GM12878 (cell line): ENCODE results near the gene MPHOSPH8. TPM values are rescaled to one million over a fixed set of nuclear protein-coding genes. Genes with fewer than 3 reads are reported as not detected.

Experiments
- ATAC-seq: fragments of 200-7000 bp; cut with Tn5 transposase; 3 replicates; pipeline ENCODE4 v1.9.1; 2020; ENCODE audit warnings: mild to moderate bottlenecking, moderate library complexity
- BruUV-seq: library from RNA; stranded (reverse); fragments of 400-500 nt; replicated peaks from 2 replicates; lab custom pipeline; 2021; lab: Mats Ljungman, UMichigan
- CTCF ChIA-PET: fragments of 300-600 bp; sonication (Branson Sonifier 250); formaldehyde crosslinking; extraction: SDS; loops from one replicate; lab custom pipeline; 2021; ENCODE audit warnings: inconsistent platforms; lab: Yijun Ruan, JAX
- POLR2A ChIA-PET: fragments of 350-600 bp; formaldehyde crosslinking; extraction: SDS; loops from one replicate; lab custom pipeline; 2021; ENCODE audit warnings: inconsistent platforms; lab: Charles Lee
- RAD21 ChIA-PET: fragments of 300-600 bp; sonication (Branson Sonifier 250); formaldehyde crosslinking; loops from one replicate; lab custom pipeline; 2023; ENCODE audit warnings: antibody characterized with exemption; ENCODE audit not compliant: unreplicated experiment; lab: Charles Lee
- SMC1A ChIA-PET: fragments of 300-600 bp; sonication (Branson Sonifier 250); formaldehyde crosslinking; loops from one replicate; lab custom pipeline; 2023; ENCODE audit not compliant: unreplicated experiment, uncharacterized antibody; lab: Charles Lee
- DNase-seq: peaks from one replicate; pipeline ENCODE4 v3.0.0-alpha.2; 2011; ENCODE audit warnings: low read depth, low spot score
- FAIRE-seq: peaks from 3 replicates; lab custom pipeline; 2011; peaks lifted over from hg19 to GRCh38; lab: Jason Lieb, UNC
- H2AFZ ChIP-seq: 2 replicates; pipeline ENCODE4 v1.6.0; 2011; ENCODE audit warnings: low read depth, low read length, control low read depth; ENCODE audit not compliant: control insufficient read depth
- H3K27ac ChIP-seq: 2 replicates; pipeline ENCODE4 v1.5.1; 2011; ENCODE audit warnings: control low read depth; ENCODE audit not compliant: control insufficient read depth, insufficient read depth
- H3K27me3 ChIP-seq, 2 experiments: replicated peaks in 1 of 2; 2 replicates each; pipeline versions ENCODE4 v1.6.0 to v1.6.1; 2011; ENCODE audit warnings: low read length in 1 of 2; ENCODE audit not compliant: control insufficient read depth in 2 of 2, insufficient read depth in 2 of 2
- H3K36me3 ChIP-seq, 2 experiments: 2 replicates each; pipeline ENCODE4 v1.5.1; 2011; ENCODE audit warnings: low read length in 1 of 2; ENCODE audit not compliant: control insufficient read depth in 2 of 2, insufficient read depth in 2 of 2
- H3K4me1 ChIP-seq: 2 replicates; pipeline ENCODE4 v1.6.1; 2011; ENCODE audit warnings: mild to moderate bottlenecking, low read length, moderate library complexity, mixed read lengths; ENCODE audit not compliant: control insufficient read depth, insufficient read depth
- H3K4me2 ChIP-seq: 2 replicates; pipeline ENCODE4 v1.6.0; 2011; ENCODE audit warnings: control low read depth; ENCODE audit not compliant: control insufficient read depth, insufficient read depth
- H3K4me3 ChIP-seq: fragments of 200-600 bp; sonication (generic); 2 replicates; pipeline ENCODE4 v1.5.1; 2016
- H3K79me2 ChIP-seq: 2 replicates; pipeline ENCODE4 v1.6.0; 2011; ENCODE audit warnings: low read length; ENCODE audit not compliant: control insufficient read depth, insufficient read depth
- H3K9ac ChIP-seq: 2 replicates; pipeline ENCODE4 v1.8.0; 2011; ENCODE audit warnings: low read length, control low read depth, mixed read lengths; ENCODE audit not compliant: control insufficient read depth, insufficient read depth
- H3K9me3 ChIP-seq: replicated peaks from 3 replicates; pipeline ENCODE4 v1.5.1; 2011; ENCODE audit warnings: mild to moderate bottlenecking, low read length; ENCODE audit not compliant: control insufficient read depth, insufficient read depth
- H4K20me1 ChIP-seq: 2 replicates; pipeline ENCODE4 v1.6.0; 2011; ENCODE audit not compliant: control insufficient read depth, insufficient read depth
- BHLHE40 ChIP-seq, 2 experiments: fragments of 450-650 bp in 1 of 2; IDR thresholded peaks; 2 replicates each; pipeline ENCODE4 v1.6.1; 2011 to 2017; ENCODE audit warnings: low read depth in 2 of 2, borderline replicate concordance in 1 of 2, improper control_type of control experiment in 1 of 2, low read length in 1 of 2, mild to moderate bottlenecking in 1 of 2
- BRCA1 ChIP-seq: IDR thresholded peaks from 2 replicates; pipeline ENCODE4 v1.6.1; 2011; ENCODE audit warnings: low read depth, low read length, improper control_type of control experiment
- CHD4 ChIP-seq: fragments of 200-600 bp; sonication (generic); IDR thresholded peaks from 2 replicates; pipeline ENCODE4 v1.6.1; 2016; ENCODE audit warnings: mild to moderate bottlenecking
- EP300 ChIP-seq, 2 experiments: fragments of 150-350 bp in 1 of 2; IDR thresholded peaks; 2 replicates each; pipeline ENCODE4 v1.6.1; 2011 to 2012; ENCODE audit warnings: low read depth in 2 of 2, low read length in 2 of 2, borderline replicate concordance in 1 of 2, improper control_type of control experiment in 1 of 2, inconsistent platforms in 1 of 2; ENCODE audit not compliant: control insufficient read depth in 1 of 2
- ESRRA ChIP-seq: IDR thresholded peaks from 2 replicates; pipeline ENCODE4 v1.6.1; 2012; ENCODE audit warnings: mild to moderate bottlenecking, low read length, improper control_type of control experiment
- GATAD2B ChIP-seq: fragments of 450-650 bp; conservative IDR thresholded peaks from 2 replicates; pipeline ENCODE4 v1.6.1; 2017; ENCODE audit warnings: low read depth, mild to moderate bottlenecking, moderate library complexity
- HDAC6 ChIP-seq: fragments of 200-600 bp; sonication (generic); IDR thresholded peaks from one replicate; pipeline ENCODE4 v1.8.0; 2017; ENCODE audit warnings: antibody characterized with exemption; ENCODE audit not compliant: unreplicated experiment
- IKZF1 ChIP-seq: fragments of 450-650 bp; conservative IDR thresholded peaks from 2 replicates; pipeline ENCODE4 v1.6.1; 2017; ENCODE audit warnings: antibody characterized with exemption, mild to moderate bottlenecking
- NBN ChIP-seq: fragments of 450-650 bp; IDR thresholded peaks from 2 replicates; pipeline ENCODE4 v1.6.1; 2016
- RBBP5 ChIP-seq: fragments of 200-600 bp; sonication (generic); conservative IDR thresholded peaks from 2 replicates; pipeline ENCODE4 v1.6.1; 2016
- RELA ChIP-seq: fragments of 450-650 bp; IDR thresholded peaks from 2 replicates; pipeline ENCODE4 v1.8.0; 2014; ENCODE audit warnings: borderline replicate concordance; ENCODE audit not compliant: partially characterized antibody
- WRNIP1 ChIP-seq: IDR thresholded peaks from 2 replicates; pipeline ENCODE4 v1.6.1; 2011; ENCODE audit warnings: low read depth, low read length, improper control_type of control experiment, borderline replicate concordance
- YBX1 ChIP-seq: fragments of 450-650 bp; IDR thresholded peaks from 2 replicates; pipeline ENCODE4 v1.6.1; 2016; ENCODE audit warnings: antibody characterized with exemption
- ZNF207 ChIP-seq: fragments of 450-650 bp; IDR thresholded peaks from 2 replicates; pipeline ENCODE4 v1.6.1; 2014; ENCODE audit warnings: antibody characterized with exemption, mild to moderate bottlenecking, borderline replicate concordance
- WGBS: methylation state at CpG from one replicate; pipeline ENCODE4 v1.1.6; 2016; ENCODE audit warnings: low lambda C conversion rate; ENCODE audit not compliant: insufficient replicate concordance, insufficient coverage; ENCODE audit errors: missing lambda C conversion rate; 5-methylcytosine and 5-hydroxymethylcytosine counted together
- in situ Hi-C: fragments of 300-500 bp; cut with MboI; formaldehyde crosslinking; loops from 9 replicates; pipeline ENCODE4 v1.14.3; 2018; ENCODE audit warnings: mixed read lengths
- intact Hi-C: fragments of 100-400 bp; cut with micrococcal nuclease; formaldehyde crosslinking; loops from one replicate; pipeline ENCODE4 v1.14.2; 2022; ENCODE audit not compliant: unreplicated experiment
- polyA plus RNA-seq, 11 experiments: library from polyadenylated mRNA; depleted of rRNA in 4 of 11; unstranded in 6 of 11; stranded (reverse) in 5 of 11; fragments of >200 nt; fragmentation: Nextera tagmentation in 4 of 11; fragmentation: Illumina TruSeq in 1 of 11; extraction: Ambion mirVana in 4 of 11; extraction: Trizol in 1 of 11; gene quantifications; 1 replicate in 1 of 11; 2 replicates in 10 of 11; pipeline versions ENCODE4 v1.2.1 to v1.2.3, GENCODE V29; 2011 to 2016; ENCODE audit warnings: inconsistent platforms in 2 of 11, missing spikeins in 2 of 11, low read depth in 1 of 11
- total RNA-seq, 4 experiments: library from RNA; depleted of rRNA in 3 of 4; stranded (reverse); fragments of >200 nt in 3 of 4; fragmentation: Illumina TruSeq in 1 of 4; extraction: Trizol in 1 of 4; gene quantifications; 2 replicates each; pipeline versions ENCODE4 v1.2.1 to v1.2.3, GENCODE V29; 2013 to 2021
- TF ChIP-seq, protein P1 (sequence below): fragments of 450-650 bp; IDR thresholded peaks from 2 replicates; pipeline ENCODE4 v1.6.1; 2014; ENCODE audit warnings: mild to moderate bottlenecking
- TF ChIP-seq, protein P2 (sequence below): fragments of 150-350 bp; IDR thresholded peaks from 2 replicates; pipeline ENCODE4 v1.6.1; 2014; ENCODE audit warnings: mild to moderate bottlenecking, low read depth, low read length
- TF ChIP-seq, protein P3 (sequence below): IDR thresholded peaks from 2 replicates; pipeline ENCODE4 v1.6.1; 2011; ENCODE audit warnings: mild to moderate bottlenecking, low read depth, low read length, moderate library complexity; ENCODE audit not compliant: insufficient replicate concordance

The MPHOSPH8 gene
- total and polyA plus RNA-seq, 10 of the 15 experiments (the other 5 are each of a cell fraction or from before 2014, with no cell fraction given): 15.9 to 34.9 (median 26.9) TPM

DNA sequence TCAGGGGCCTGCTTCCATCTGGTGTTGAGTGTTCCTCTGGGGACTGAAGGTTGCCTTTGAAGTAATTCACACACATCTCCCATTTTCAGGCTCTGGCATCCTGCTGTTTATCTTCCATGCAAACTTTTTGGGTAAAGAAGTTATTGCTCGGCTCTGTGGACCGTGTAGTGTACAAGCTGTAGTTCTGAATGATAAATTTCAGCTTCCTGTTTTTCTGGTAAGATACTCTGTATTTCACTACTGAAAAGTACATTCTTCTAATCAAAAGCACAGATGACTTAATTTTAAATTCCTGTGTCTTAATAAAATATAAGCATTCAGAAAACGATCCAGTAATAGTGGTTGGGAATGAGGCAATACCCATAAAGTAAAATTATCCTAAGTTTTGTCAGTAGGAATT is 36.7 kb downstream of the MPHOSPH8 start:
- BruUV-seq: no TSS peak
- TF ChIP-seq ESRRA (no peak), IKZF1 (no peak), YBX1 (no peak), RBBP5 (no peak), NBN (no peak), BHLHE40 (IDR thresholded peaks at IDR 0.05; ENCODE audit: borderline replicate concordance in 1 of 2, low read depth in 2 of 2, low read length in 1 of 2) (no peak), RELA (no peak), WRNIP1 (no peak), CHD4 (no peak), BRCA1 (no peak), GATAD2B (no peak), ZNF207 (no peak), EP300 (IDR thresholded peaks at IDR 0.05; ENCODE audit: borderline replicate concordance in 1 of 2, control insufficient read depth in 1 of 2, low read depth in 2 of 2, low read length in 2 of 2) (no peak), HDAC6 (no peak)
- TF ChIP-seq, protein P1, sequence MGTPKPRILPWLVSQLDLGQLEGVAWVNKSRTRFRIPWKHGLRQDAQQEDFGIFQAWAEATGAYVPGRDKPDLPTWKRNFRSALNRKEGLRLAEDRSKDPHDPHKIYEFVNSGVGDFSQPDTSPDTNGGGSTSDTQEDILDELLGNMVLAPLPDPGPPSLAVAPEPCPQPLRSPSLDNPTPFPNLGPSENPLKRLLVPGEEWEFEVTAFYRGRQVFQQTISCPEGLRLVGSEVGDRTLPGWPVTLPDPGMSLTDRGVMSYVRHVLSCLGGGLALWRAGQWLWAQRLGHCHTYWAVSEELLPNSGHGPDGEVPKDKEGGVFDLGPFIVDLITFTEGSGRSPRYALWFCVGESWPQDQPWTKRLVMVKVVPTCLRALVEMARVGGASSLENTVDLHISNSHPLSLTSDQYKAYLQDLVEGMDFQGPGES: no peak
- TF ChIP-seq, protein P2, sequence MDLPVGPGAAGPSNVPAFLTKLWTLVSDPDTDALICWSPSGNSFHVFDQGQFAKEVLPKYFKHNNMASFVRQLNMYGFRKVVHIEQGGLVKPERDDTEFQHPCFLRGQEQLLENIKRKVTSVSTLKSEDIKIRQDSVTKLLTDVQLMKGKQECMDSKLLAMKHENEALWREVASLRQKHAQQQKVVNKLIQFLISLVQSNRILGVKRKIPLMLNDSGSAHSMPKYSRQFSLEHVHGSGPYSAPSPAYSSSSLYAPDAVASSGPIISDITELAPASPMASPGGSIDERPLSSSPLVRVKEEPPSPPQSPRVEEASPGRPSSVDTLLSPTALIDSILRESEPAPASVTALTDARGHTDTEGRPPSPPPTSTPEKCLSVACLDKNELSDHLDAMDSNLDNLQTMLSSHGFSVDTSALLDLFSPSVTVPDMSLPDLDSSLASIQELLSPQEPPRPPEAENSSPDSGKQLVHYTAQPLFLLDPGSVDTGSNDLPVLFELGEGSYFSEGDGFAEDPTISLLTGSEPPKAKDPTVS: no peak
- TF ChIP-seq, protein P3, sequence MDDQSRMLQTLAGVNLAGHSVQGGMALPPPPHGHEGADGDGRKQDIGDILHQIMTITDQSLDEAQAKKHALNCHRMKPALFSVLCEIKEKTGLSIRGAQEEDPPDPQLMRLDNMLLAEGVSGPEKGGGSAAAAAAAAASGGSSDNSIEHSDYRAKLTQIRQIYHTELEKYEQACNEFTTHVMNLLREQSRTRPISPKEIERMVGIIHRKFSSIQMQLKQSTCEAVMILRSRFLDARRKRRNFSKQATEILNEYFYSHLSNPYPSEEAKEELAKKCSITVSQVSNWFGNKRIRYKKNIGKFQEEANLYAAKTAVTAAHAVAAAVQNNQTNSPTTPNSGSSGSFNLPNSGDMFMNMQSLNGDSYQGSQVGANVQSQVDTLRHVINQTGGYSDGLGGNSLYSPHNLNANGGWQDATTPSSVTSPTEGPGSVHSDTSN: no peak
- Histone ChIP-seq H2AFZ (no peak overlapping the region), H3K4me3 (no peak overlapping the region), H3K27ac (no peak overlapping the region), H3K27me3 (no peaks in the 10 kb centered on the region), H3K79me2 (no peaks in the 10 kb centered on the region), H3K4me2 (no peak overlapping the region), H3K4me1 (no peaks in the 10 kb centered on the region), H4K20me1 (no peaks in the 10 kb centered on the region), H3K36me3 (peaks cover 13 to 33% of the 10 kb centered on the region in 2 experiments), H3K9ac (no peak overlapping the region), H3K9me3 (no peaks in the 10 kb centered on the region)
- SMC1A ChIA-PET: no interaction called here
- FAIRE-seq (no peak), ATAC-seq (no peak), DNase-seq (no peak)
- RAD21 ChIA-PET: no interaction called here
- POLR2A ChIA-PET: no interaction called here
- CTCF ChIA-PET: no interaction called here
- intact Hi-C loops (no loop called here), in situ Hi-C loops (no loop called here)
- WGBS: 29% methylated on average over 3 of the region's 3 CpGs
